ENCODE measurements around the gene TRIOBP. TPM values are rescaled to one million over a fixed set of nuclear protein-coding genes. Genes with fewer than 3 reads are reported as not detected.

TRIOBP gene
- polyA plus RNA-seq, 1 donor (not counting 4 experiments of a cell fraction or from before 2014, with no cell fraction given), result 22.2 TPM

- Histone ChIP-seq H3K4me2 (ENCODE audit: control insufficient read depth, extremely low read depth, insufficient read depth, low read depth, low read length) (peak overlapping the region; percentile 79), H3K9me3 (ENCODE audit: control insufficient read depth, low read depth, low read length) (no peaks in the 10 kb centered on the region), H3K79me2 (ENCODE audit: control insufficient read depth, insufficient read depth, low read length) (peaks cover 29% of the 10 kb centered on the region), H3K9me1 (ENCODE audit: control insufficient read depth, extremely low read depth, insufficient read depth, low read length) (peaks cover 5% of the 10 kb centered on the region), H3K9ac (ENCODE audit: control insufficient read depth, extremely low read depth, insufficient read depth, low read length) (peak overlapping the region; percentile 51), H4K20me1 (ENCODE audit: control insufficient read depth, extremely low read depth, insufficient read depth, low read length) (no peaks in the 10 kb centered on the region), H3K4me3 (ENCODE audit: control insufficient read depth in 2 of 3, extremely low read depth in 1 of 3, insufficient read depth in 2 of 3, low read depth in 1 of 3, low read length in 3 of 3) (no peak overlapping the region), H2AFZ (ENCODE audit: control insufficient read depth, low read length) (no peak overlapping the region), H3K27me3 (ENCODE audit: control insufficient read depth, extremely low read depth, insufficient read depth, low read length) (no peaks in the 10 kb centered on the region), H3K4me1 (ENCODE audit: control insufficient read depth, extremely low read depth, insufficient read depth, low read length) (peaks cover 68% of the 10 kb centered on the region), H3K27ac (ENCODE audit: control insufficient read depth, insufficient read depth, low read length) (peak overlapping the region; percentile 77), H3K36me3 (ENCODE audit: control insufficient read depth in 2 of 2, extremely low read depth in 1 of 2, insufficient read depth in 2 of 2, low read length in 2 of 2) (peaks cover 4 to 9% of the 10 kb centered on the region in 2 experiments)
- peak; percentile 98 for FAIRE-seq
- no peak for TF ChIP-seq CTCF (optimal IDR thresholded peaks at IDR 0.05 in 1 of 3, IDR thresholded peaks at IDR 0.05 in 1 of 3, conservative IDR thresholded peaks at IDR 0.05 in 1 of 3; ENCODE audit: extremely low read depth in 1 of 3, insufficient read depth in 2 of 3, low read length in 3 of 3)
- peak; percentile 96 for DNase-seq (ENCODE audit: low read depth, low spot score)
- dilution Hi-C loops (cut with MboI; ENCODE audit: extremely low pct_ligation_motif_present, low sequenced_read_pairs), result no loop called here
Observed at GRCh38 chr22:37749831-37750595, 53.2 kb downstream of the TRIOBP start.

- Histone ChIP-seq H3K4me3 (ENCODE audit: control insufficient read depth in 2 of 3, extremely low read depth in 1 of 3, insufficient read depth in 2 of 3, low read depth in 1 of 3, low read length in 3 of 3) (no peak overlapping the region), H3K9ac (ENCODE audit: control insufficient read depth, extremely low read depth, insufficient read depth, low read length) (no peak overlapping the region), H4K20me1 (ENCODE audit: control insufficient read depth, extremely low read depth, insufficient read depth, low read length) (no peaks in the 10 kb centered on the region), H3K4me1 (ENCODE audit: control insufficient read depth, extremely low read depth, insufficient read depth, low read length) (peaks cover 63% of the 10 kb centered on the region), H3K36me3 (ENCODE audit: control insufficient read depth in 2 of 2, extremely low read depth in 1 of 2, insufficient read depth in 2 of 2, low read length in 2 of 2) (peaks cover 10 to 15% of the 10 kb centered on the region in 2 experiments), H3K9me3 (ENCODE audit: control insufficient read depth, low read depth, low read length) (no peaks in the 10 kb centered on the region), H3K27me3 (ENCODE audit: control insufficient read depth, extremely low read depth, insufficient read depth, low read length) (no peaks in the 10 kb centered on the region), H3K9me1 (ENCODE audit: control insufficient read depth, extremely low read depth, insufficient read depth, low read length) (peaks cover 5% of the 10 kb centered on the region), H3K4me2 (ENCODE audit: control insufficient read depth, extremely low read depth, insufficient read depth, low read depth, low read length) (no peak overlapping the region), H3K79me2 (ENCODE audit: control insufficient read depth, insufficient read depth, low read length) (peaks cover 26% of the 10 kb centered on the region), H3K27ac (ENCODE audit: control insufficient read depth, insufficient read depth, low read length) (no peak overlapping the region), H2AFZ (ENCODE audit: control insufficient read depth, low read length) (no peak overlapping the region)
- dilution Hi-C loops (cut with MboI; ENCODE audit: extremely low pct_ligation_motif_present, low sequenced_read_pairs), result no loop called here
- DNase-seq (ENCODE audit: low read depth, low spot score), result no peak
- TF ChIP-seq EZH2 (IDR thresholded peaks at IDR 0.05; ENCODE audit: low read length) (no peak), CTCF (optimal IDR thresholded peaks at IDR 0.05 in 1 of 3, IDR thresholded peaks at IDR 0.05 in 1 of 3, conservative IDR thresholded peaks at IDR 0.05 in 1 of 3; ENCODE audit: extremely low read depth in 1 of 3, insufficient read depth in 2 of 3, low read length in 3 of 3) (no peak)
- no peak for FAIRE-seq
Observed at GRCh38 chr22:37750596-37751162, 53.8 kb downstream of the TRIOBP start.
